ENCODE results near the gene ACOT8. TPM values are rescaled to one million over a fixed set of nuclear protein-coding genes. Genes with fewer than 3 reads are reported as not detected.

ACOT8 gene
- polyA plus RNA-seq, 3 donors: 40.9 to 52.4 (median 44.6) TPM

GRCh38 chr20:45890077-45890984 is 33.1 kb upstream of the ACOT8 start:
- no peaks in the 10 kb centered on the region for H3K27me3 ChIP-seq (ENCODE audit: control insufficient read depth in 2 of 2, insufficient read depth in 2 of 2, low read length in 2 of 2)
- DNase-seq: peak; percentile 69 to 82 (median 79)
- Mint-ChIP-seq H3K27ac (peak overlapping the region in 6 of 7 donors; percentile 46 to 96 (median 87)), H3K9me3 (peaks cover 0 to 2% (median 0%) of the 10 kb centered on the region in 7 donors), H3K27me3 (ENCODE audit: low read depth in 3 of 3) (no peaks in the 10 kb centered on the region), H3K36me3 (peaks cover 34 to 44% of the 10 kb centered on the region in 2 donors), H3K4me1 (peaks cover 35% of the 10 kb centered on the region), H3K4me3 (peak overlapping the region; percentile 91 to 93)
- peaks cover 46% of the 10 kb centered on the region for H3K79me2 ChIP-seq (ENCODE audit: insufficient read depth, low read length)
- H3K4me3 ChIP-seq (replicated peaks in 1 of 3; ENCODE audit: low read depth in 2 of 3, low read length in 3 of 3): peak overlapping the region; percentile 62 to 95 (median 72)
- WGBS (ENCODE audit: insufficient coverage): under 1% methylated on average over 79 of the region's 79 CpGs
- no peaks in the 10 kb centered on the region for H3K9me3 ChIP-seq (replicated peaks in 1 of 2; ENCODE audit: control insufficient read depth in 1 of 2, insufficient read depth in 1 of 2, low read length in 2 of 2)
- TF ChIP-seq CTCF (IDR thresholded peaks at IDR 0.05): peak; percentile 75
- peaks cover 28% of the 10 kb centered on the region for H4K20me1 ChIP-seq (ENCODE audit: insufficient read depth, low read length)
- peaks cover 37 to 49% of the 10 kb centered on the region in 2 donors for H3K4me1 ChIP-seq (ENCODE audit: control insufficient read depth in 1 of 2, insufficient read depth in 2 of 2, low read length in 2 of 2)
- intact Hi-C loops (cut with micrococcal nuclease): loop anchor here (2.0 to 5.0 kb wide), 2 partner anchors 33 to 44 kb away; partner anchors contain the start of genes ACOT8 (in 1 of the 2), PCIF1 (in 1 of the 2) and ZSWIM3 (in 1 of the 2)
- H2AFZ ChIP-seq (ENCODE audit: insufficient read depth, low read depth, low read length, poor library complexity, severe bottlenecking): peak overlapping the region; percentile 92
- H3K36me3 ChIP-seq (replicated peaks in 1 of 2; ENCODE audit: control insufficient read depth in 1 of 2, insufficient read depth in 2 of 2, low read length in 2 of 2): peaks cover 27 to 41% of the 10 kb centered on the region in 2 donors
- peak overlapping the region; percentile 99 for H3K4me2 ChIP-seq (replicated peaks; ENCODE audit: extremely low read depth, low read length, poor library complexity, severe bottlenecking)
- peak overlapping the region; percentile 59 to 87 for H3K27ac ChIP-seq (ENCODE audit: low read depth in 1 of 2, low read length in 2 of 2)
- H3K9ac ChIP-seq (ENCODE audit: insufficient read depth, low read length, poor library complexity, severe bottlenecking): peak overlapping the region; percentile 78

- H3K9me3 ChIP-seq (replicated peaks in 1 of 2; ENCODE audit: control insufficient read depth in 1 of 2, insufficient read depth in 1 of 2, low read length in 2 of 2): no peaks in the 10 kb centered on the region
- TF ChIP-seq CTCF (IDR thresholded peaks at IDR 0.05): no peak
- Mint-ChIP-seq H3K4me3 (no peak overlapping the region), H3K36me3 (peaks cover 23 to 32% of the 10 kb centered on the region in 2 donors), H3K9me3 (peaks cover 0 to 2% (median 0%) of the 10 kb centered on the region in 7 donors), H3K27ac (peak overlapping the region in 1 of 7 donors; percentile 24), H3K27me3 (ENCODE audit: low read depth in 3 of 3) (no peaks in the 10 kb centered on the region), H3K4me1 (peaks cover 42% of the 10 kb centered on the region)
- peaks cover 14 to 29% of the 10 kb centered on the region in 2 donors for H3K36me3 ChIP-seq (replicated peaks in 1 of 2; ENCODE audit: control insufficient read depth in 1 of 2, insufficient read depth in 2 of 2, low read length in 2 of 2)
- peaks cover 46% of the 10 kb centered on the region for H3K79me2 ChIP-seq (ENCODE audit: insufficient read depth, low read length)
- DNase-seq: no peak
- no peak overlapping the region for H3K9ac ChIP-seq (ENCODE audit: insufficient read depth, low read length, poor library complexity, severe bottlenecking)
- H4K20me1 ChIP-seq (ENCODE audit: insufficient read depth, low read length): peaks cover 20% of the 10 kb centered on the region
- H3K4me2 ChIP-seq (replicated peaks; ENCODE audit: extremely low read depth, low read length, poor library complexity, severe bottlenecking): no peak overlapping the region
- no peaks in the 10 kb centered on the region for H3K27me3 ChIP-seq (ENCODE audit: control insufficient read depth in 2 of 2, insufficient read depth in 2 of 2, low read length in 2 of 2)
- intact Hi-C loops (cut with micrococcal nuclease): loop anchor here in 1 of 2 donors (5.0 kb wide), 1 partner anchor 44 kb away; the partner anchor contains the start of gene PCIF1
- 67% methylated on average over 3 of the region's 3 CpGs for WGBS (ENCODE audit: insufficient coverage)
- H3K4me1 ChIP-seq (ENCODE audit: control insufficient read depth in 1 of 2, insufficient read depth in 2 of 2, low read length in 2 of 2): peaks cover 52 to 60% of the 10 kb centered on the region in 2 donors
- no peak overlapping the region for H3K27ac ChIP-seq (ENCODE audit: low read depth in 1 of 2, low read length in 2 of 2)
- H3K4me3 ChIP-seq (replicated peaks in 1 of 3; ENCODE audit: low read depth in 2 of 3, low read length in 3 of 3): no peak overlapping the region
- H2AFZ ChIP-seq (ENCODE audit: insufficient read depth, low read depth, low read length, poor library complexity, severe bottlenecking): no peak overlapping the region
Measured at GRCh38 chr20:45888681-45889080, 31.5 kb upstream of the ACOT8 start.

Data from CD14-positive monocyte (primary cell).